ENCODE measurements around the gene ELMOD1.
"Not testable (repeated sequence)": the region's sequence is repeated elsewhere in the genome, so short reads cannot be mapped to it uniquely, and the experiment has no call there.

Gene ELMOD1

DNA sequence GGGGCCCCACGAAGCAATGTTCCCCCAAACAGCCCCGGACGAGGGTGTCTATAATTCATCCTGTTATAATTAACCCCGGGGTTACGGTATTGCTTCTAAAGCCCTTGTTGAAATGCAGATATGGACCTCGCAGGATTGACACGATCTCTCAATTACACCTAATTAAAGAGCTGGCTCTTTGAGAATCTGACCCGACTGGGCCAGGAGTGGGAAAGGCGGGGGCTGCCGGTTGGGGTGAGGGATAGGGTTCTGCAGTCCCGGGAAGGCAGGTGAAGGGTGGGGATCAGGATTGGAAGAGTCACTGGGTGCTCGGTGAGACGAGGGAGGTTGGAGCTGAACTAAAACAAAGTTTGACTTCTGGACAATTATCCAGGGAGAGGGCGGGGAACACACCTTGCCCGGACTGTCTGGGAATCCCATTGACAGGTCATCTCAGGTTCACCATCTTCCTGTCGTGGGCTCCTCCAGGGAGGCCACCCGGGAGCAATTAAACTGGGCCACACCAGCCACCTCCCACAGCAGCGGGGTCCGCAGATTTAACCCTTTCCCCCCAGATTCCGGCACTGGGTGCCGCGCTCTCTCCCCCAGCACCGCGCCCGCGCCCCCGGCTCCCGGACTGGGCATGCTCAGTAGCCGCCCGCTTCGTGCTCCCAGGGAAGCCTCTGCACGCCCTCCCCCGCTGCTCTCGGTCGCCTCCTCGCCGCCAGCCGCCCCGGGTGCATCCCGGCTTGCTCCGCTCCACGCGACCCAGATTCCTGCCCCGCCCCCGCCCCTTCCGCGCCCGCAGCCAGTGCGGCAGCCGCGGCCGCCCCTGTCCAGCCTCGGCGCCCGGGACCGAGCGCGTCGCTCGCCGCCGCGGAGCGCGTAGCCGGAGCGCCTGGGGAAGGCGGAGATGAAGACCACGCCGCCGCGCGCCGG is at the start of gene ELMOD1:
ELMOD1 (plus strand) TSS at position 688 of the 918 bp plus-strand sequence. CDS start 27,043 bp downstream, outside the sequence.
- DNase-seq (ENCODE audit: low spot score), result peak; percentile 74

GRCh38 chr11:107545101-107545514 is 45.8 kb upstream of the ELMOD1 start:
- DNase-seq (ENCODE audit: low spot score), result no peak

GRCh38 chr11:107547961-107548360 is 43.0 kb upstream of the ELMOD1 start:
- DNase-seq (ENCODE audit: low spot score), result no peak

GRCh38 chr11:107549253-107549953 is 41.5 kb upstream of the ELMOD1 start:
- DNase-seq (ENCODE audit: low spot score), result peak; percentile 37

DNA sequence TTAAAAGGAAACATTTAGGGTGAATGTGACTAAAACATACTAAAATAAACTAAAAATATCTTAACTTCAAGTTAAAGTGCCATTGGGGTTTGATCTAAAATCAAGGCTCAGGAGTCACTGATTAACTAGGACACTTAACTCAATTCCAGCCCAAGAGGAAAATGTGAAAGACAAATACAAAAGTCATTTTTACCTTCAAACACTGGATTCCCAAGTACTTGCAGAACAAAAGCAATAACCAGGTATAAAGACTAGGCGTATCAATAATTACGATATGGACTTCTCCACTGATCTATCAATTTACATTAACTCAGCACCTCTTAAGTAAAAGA is 41.0 kb upstream of the ELMOD1 start:
- no peak for DNase-seq (ENCODE audit: low spot score)

DNA sequence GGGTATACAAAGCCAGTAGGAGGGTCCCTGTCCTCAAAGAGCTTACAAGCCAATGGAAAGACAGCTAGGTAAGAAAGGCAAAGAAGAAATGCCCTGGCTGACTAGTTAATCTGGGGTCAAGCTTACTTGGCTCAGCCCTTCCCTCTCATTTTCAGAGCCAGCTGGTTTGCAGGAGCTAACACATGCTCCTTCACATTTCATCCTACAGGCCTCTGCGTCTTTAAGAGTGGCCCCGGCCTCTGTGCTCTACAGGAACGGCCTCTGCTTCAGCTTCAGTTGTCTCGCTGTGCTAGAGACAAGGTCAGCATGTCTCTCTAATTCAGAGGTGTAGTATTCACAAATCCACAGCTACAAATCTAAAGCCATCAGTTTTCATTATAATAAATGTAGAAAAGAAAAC is 40.6 kb upstream of the ELMOD1 start:
- no peak for DNase-seq (ENCODE audit: low spot score)

GRCh38 chr11:107561688-107562087 is 29.3 kb upstream of the ELMOD1 start:
- no peak for DNase-seq (ENCODE audit: low spot score)

DNA sequence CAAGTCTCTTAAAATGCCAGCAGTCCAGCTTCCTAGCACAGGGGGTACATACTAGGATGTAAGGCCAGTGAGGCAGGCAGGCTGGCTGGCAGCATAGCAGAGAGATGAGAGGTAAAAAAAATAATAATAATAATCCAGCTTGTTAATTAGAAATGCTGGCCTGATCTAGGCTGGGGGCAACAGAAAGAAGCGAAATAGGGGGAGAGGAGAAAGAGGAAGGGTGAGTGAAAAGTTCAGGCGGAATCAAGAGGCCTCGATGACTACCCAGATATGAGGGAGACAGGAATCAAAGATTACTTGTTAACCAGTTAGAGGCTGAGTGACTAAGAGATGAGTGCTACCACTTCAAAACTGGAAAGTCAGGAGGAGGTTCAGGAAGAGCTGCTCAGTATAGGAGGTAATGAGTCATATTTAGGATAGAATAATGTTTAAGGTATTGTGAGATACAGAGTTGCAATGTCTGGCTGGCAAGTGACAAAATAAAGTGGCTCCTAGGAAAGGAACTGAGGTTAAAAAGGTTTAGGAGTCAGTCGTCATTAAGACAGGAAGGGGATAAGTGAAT is 28.2 kb upstream of the ELMOD1 start:
- no peak for DNase-seq (ENCODE audit: low spot score)

DNA sequence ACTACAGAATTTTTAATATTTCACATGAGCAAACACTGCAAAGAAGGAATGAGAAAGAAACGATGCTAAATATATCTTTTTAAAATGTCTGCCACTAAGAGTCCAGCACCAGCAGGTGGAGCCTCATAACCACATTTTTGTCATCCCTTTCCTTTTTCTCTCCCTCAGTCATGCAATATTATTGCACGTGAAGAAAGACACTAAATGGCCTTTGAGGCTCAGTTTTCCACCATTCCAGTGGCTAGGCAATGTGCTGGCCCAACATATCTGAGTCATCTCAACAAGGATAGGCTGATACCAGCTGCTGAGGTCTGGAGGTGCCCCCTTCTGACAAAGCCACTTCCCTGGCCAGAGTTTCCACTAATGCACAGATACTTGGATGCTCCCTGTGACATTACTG is 27.2 kb upstream of the ELMOD1 start:
- DNase-seq (ENCODE audit: low spot score), result no peak

- no peak for DNase-seq (ENCODE audit: low spot score)
These were observed 26.1 kb upstream of the ELMOD1 start for GRCh38 chr11:107564877-107565218.

- peak; percentile 78 for DNase-seq (ENCODE audit: low spot score)
These were observed 25.6 kb upstream of the ELMOD1 start, which contains the start of gene ALKBH8 for GRCh38 chr11:107565219-107565937. Gene ALKBH8 (minus strand): TSS chr11:107565735. CDS start chr11:107560893, 4,842 bp downstream.

GRCh38 chr11:107565955-107566501 is 24.9 kb upstream of the ELMOD1 start:
- not testable (repeated sequence) for DNase-seq (ENCODE audit: low spot score)

DNA sequence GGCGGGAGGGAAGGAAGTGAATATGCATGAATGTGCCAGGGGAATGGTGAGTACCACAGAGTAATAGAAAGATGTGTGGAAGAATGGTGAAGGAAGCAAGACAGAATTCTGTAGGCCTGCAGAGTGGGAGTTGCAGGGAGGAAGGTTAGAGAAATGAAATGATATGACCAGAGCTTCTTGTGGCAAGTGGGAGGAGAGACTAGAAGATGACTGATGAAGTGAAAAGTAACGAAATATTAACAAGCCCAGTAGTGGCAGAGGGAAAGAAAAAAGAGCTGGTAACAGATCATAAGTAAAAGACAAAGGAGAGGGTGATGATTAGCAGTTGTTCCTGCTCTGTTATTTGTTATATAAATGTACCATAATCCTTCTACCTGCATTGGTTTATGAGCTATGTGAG is 24.4 kb upstream of the ELMOD1 start:
- DNase-seq (ENCODE audit: low spot score), result no peak

DNA sequence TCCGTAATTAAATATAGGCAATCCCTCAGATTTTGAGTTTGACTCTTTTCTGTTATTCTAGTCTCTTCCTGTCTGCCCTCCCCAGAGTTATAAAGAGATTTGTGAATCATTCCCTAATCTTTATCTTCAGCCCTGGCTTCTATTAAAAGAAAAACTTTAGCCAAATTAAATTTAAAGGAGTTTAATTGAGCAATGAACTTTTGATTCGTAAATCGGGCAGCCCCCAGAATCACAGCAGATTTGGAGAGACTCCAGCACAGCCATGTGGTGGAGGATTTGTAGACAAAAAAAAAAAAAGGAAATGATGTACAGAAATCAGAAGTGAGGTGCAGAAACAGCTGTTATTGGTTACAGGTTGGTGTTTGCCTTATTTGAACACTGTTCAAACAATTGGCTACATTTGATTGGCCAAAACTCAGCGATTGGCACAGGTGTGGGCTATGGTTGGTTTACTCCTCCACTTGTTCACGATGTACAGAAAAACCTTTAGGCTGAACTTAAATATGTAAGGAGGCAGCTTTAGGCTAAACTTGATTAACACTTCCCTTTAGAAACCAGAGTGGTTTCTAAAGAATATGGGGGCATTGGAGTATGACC is 23.1 kb upstream of the ELMOD1 start:
- DNase-seq (ENCODE audit: low spot score), result no peak

- no peak for DNase-seq (ENCODE audit: low spot score)
These were observed 20.9 kb upstream of the ELMOD1 start for GRCh38 chr11:107570015-107570414.

DNA sequence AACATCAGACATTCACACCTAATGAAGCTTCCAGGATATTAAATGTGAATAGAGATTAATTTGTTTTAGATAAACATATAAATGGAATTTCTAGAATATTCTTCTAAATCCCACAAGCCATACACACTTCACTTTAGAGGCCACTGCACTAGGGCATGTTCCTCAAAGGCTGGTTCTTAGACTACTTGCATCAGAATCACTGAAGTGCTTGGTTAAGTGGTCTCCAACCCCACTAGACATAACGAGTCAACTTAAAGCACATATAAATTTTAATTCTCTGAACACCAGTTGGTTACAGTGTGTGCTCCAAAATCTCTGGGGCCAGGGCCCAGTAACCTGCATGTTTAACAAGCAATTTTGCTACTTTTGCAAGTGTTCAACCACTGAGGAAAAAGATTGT is 17.5 kb upstream of the ELMOD1 start:
- DNase-seq (ENCODE audit: low spot score), result no peak

DNA sequence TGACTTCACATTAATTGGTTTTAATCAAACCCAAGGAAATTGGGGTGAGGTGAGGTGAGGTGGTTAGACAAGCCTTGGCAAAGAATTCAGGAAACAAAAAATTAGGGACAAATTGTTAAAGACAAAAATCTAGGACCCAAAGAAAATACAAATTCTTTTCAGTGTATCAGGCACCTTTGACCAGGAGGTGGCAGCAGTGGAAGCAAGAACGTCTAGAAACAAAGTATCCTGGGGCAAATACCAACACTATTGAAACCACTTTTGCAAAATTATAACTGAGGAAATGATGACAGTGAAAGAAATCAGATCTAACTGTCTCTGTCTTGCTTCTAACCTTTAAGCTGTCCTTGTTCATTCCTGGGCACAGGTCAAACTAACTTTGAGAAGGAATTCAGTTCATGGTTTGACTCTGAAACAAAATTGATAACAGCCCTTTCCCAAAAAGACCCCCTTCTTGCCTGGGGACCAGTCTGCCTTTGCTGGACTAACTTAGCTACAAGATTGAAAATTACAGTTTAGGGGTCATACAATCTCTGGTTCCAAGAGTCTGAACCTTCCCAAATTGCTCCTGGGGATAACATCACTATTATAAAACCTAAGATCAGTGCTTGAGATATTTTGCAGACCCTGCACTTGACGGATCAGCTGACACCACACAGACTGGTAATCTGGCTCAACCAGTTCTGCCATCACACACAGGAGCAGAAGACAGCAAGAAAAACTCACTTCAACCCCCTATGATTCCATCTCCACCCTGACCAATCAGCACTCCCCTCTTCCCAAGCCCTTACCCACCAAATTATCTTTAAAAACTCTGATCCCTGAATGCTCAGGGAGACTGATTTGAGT is 14.2 kb upstream of the ELMOD1 start:
- DNase-seq (ENCODE audit: low spot score), result peak; percentile 61

- DNase-seq (ENCODE audit: low spot score), result no peak
These were observed 13.6 kb upstream of the ELMOD1 start for GRCh38 chr11:107577346-107577711.

DNA sequence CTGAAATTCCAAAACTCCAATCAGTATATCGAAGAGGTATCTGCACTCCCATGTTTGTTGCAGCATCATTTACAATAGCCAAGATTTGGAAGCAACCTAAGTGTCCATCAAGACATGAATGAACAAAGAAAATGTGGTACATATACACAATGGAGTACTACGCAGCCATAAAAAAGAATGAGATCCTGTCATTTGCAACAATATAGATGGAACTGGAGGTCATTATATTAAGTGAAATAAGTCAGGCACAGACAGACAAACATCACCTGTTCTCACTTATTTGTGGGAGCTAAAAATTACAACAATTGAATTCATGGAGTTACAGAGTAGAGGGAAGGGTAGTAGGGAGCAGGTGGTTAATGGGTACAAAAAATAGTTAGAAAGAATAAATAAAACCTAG is 11.8 kb upstream of the ELMOD1 start:
- not testable (repeated sequence) for DNase-seq (ENCODE audit: low spot score)

DNA sequence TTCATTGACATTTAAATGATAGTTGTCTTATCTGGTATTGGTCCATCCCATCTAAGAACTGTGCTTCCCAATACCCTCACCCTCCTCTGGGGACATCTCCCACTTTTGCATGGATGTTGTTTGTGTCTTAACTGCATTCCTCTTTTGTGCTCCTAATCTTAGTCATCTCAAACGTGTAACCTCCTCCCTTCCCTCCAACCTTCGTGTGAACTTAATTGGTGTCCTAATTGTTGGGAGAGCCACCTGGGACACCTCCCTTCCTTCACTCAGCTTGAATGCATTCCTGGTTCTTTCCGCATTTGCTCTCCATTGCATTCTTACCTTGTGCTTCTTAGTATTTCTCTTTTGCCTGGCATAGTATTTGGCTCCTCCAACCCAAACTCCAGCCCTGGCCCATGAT is 9.8 kb upstream of the ELMOD1 start:
- DNase-seq (ENCODE audit: low spot score), result no peak
